A673 (cell line): Measurements from ENCODE around the gene TRAPPC12. TPM values are rescaled to one million over a fixed set of nuclear protein-coding genes. Genes with fewer than 3 reads are reported as not detected.

Source experiments
- BruUV-seq: library from RNA; stranded (reverse); fragments of 400-500 nt; replicated peaks from 2 replicates; lab custom pipeline; 2021; lab: Mats Ljungman, UMichigan
- CTCF ChIA-PET: fragments of 300-600 bp; sonication (Branson Sonifier 250); formaldehyde crosslinking; loops from one replicate; lab custom pipeline; 2022; ENCODE audit warnings: antibody characterized with exemption; lab: Charles Lee
- POLR2A ChIA-PET: fragments of 300-600 bp; sonication (Branson Sonifier 250); formaldehyde crosslinking; loops from one replicate; lab custom pipeline; 2022; ENCODE audit warnings: antibody characterized with exemption; ENCODE audit not compliant: low non-redundant PET; lab: Charles Lee
- DNase-seq: peaks from one replicate; pipeline ENCODE4 v3.0.0-alpha.2; 2015; ENCODE audit warnings: low spot score
- H3K27ac ChIP-seq: fragments of 200-600 bp; sonication (generic); 2 replicates; pipeline ENCODE4 v1.5.1; 2016; ENCODE audit warnings: mixed run types, low read depth, mild to moderate bottlenecking, mixed read lengths, antibody characterized with exemption, low read length; ENCODE audit not compliant: poor library complexity, severe bottlenecking
- H3K27me3 ChIP-seq: fragments of 200-600 bp; sonication (generic); replicated peaks from 2 replicates; pipeline ENCODE4 v1.6.1; 2017; ENCODE audit warnings: mixed run types, low read depth, mild to moderate bottlenecking, mixed read lengths, antibody characterized with exemption, low read length; ENCODE audit not compliant: insufficient read depth, poor library complexity
- H3K36me3 ChIP-seq: fragments of 200-600 bp; sonication (generic); 2 replicates; pipeline ENCODE4 v1.6.1; 2016; ENCODE audit warnings: mixed run types, mild to moderate bottlenecking, mixed read lengths, antibody characterized with exemption, low read length; ENCODE audit not compliant: insufficient read depth, poor library complexity, severe bottlenecking
- H3K4me1 ChIP-seq: fragments of 200-600 bp; sonication (generic); 2 replicates; pipeline ENCODE4 v1.6.1; 2017; ENCODE audit warnings: mixed run types, mild to moderate bottlenecking, mixed read lengths, antibody characterized with exemption, low read length; ENCODE audit not compliant: insufficient read depth, poor library complexity, severe bottlenecking
- H3K4me3 ChIP-seq: fragments of 200-600 bp; sonication (generic); 2 replicates; pipeline ENCODE4 v1.5.1; 2016; ENCODE audit warnings: low read depth, mixed run types, mild to moderate bottlenecking, mixed read lengths, low read length; ENCODE audit not compliant: poor library complexity, severe bottlenecking
- H3K9me3 ChIP-seq: fragments of 200-600 bp; sonication (generic); 2 replicates; pipeline ENCODE4 v1.6.1; 2016; ENCODE audit warnings: mixed run types, low read depth, mild to moderate bottlenecking, mixed read lengths, antibody characterized with exemption, low read length; ENCODE audit not compliant: poor library complexity, severe bottlenecking
- EZH2 ChIP-seq: fragments of 200-600 bp; sonication (generic); IDR thresholded peaks from 2 replicates; pipeline ENCODE4 v1.6.1; 2017; ENCODE audit warnings: borderline replicate concordance, low read depth, mild to moderate bottlenecking, mixed read lengths, antibody characterized with exemption, low read length; ENCODE audit not compliant: poor library complexity, severe bottlenecking
- intact Hi-C: fragments of 100-400 bp; cut with micrococcal nuclease; formaldehyde crosslinking; loops from one replicate; pipeline ENCODE4 v1.10.0; 2022; ENCODE audit not compliant: unreplicated experiment
- total RNA-seq: library from RNA; stranded (reverse); gene quantifications from 2 replicates; pipeline ENCODE4 v1.2.3, GENCODE V29; 2021
- TF ChIP-seq, protein P1 (sequence below): fragments of 300-800, 200-600 bp; sonication (generic); conservative IDR thresholded peaks from 2 replicates; pipeline ENCODE4 v1.5.1; 2017; ENCODE audit warnings: low read depth, mild to moderate bottlenecking, antibody characterized with exemption, low read length, moderate library complexity, mixed read lengths

The TRAPPC12 gene
- total RNA-seq, 1 experiment from 2014 or later = 94.4 TPM

DNA sequence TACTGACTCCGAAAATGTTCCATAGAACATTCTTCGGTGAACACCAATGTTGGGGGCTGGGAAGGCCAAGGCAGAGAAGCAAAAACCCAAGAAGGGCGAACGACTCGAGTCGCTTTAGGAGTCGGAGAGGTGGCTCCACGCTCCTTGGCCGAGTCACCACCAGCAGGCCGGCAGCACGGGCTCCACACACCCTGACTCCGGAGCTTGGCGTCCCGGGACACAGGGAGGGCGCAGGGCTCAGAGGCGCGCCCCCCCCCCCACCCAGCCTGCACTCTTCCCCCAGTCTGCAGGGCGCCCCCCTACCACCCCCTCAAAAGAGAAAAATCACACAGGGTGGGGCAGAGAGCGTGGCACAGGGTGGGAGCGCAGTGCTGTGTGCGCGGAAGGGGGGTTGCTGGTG is 147.4 kb downstream of the TRAPPC12 start:
- peaks cover 7% of the 10 kb centered on the region for H3K4me1 ChIP-seq
- ChIA-PET POLR2A (no interaction called here), CTCF (no interaction called here)
- no TSS peak for BruUV-seq
- no peak for DNase-seq
- TF ChIP-seq, protein P1, sequence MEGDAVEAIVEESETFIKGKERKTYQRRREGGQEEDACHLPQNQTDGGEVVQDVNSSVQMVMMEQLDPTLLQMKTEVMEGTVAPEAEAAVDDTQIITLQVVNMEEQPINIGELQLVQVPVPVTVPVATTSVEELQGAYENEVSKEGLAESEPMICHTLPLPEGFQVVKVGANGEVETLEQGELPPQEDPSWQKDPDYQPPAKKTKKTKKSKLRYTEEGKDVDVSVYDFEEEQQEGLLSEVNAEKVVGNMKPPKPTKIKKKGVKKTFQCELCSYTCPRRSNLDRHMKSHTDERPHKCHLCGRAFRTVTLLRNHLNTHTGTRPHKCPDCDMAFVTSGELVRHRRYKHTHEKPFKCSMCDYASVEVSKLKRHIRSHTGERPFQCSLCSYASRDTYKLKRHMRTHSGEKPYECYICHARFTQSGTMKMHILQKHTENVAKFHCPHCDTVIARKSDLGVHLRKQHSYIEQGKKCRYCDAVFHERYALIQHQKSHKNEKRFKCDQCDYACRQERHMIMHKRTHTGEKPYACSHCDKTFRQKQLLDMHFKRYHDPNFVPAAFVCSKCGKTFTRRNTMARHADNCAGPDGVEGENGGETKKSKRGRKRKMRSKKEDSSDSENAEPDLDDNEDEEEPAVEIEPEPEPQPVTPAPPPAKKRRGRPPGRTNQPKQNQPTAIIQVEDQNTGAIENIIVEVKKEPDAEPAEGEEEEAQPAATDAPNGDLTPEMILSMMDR = no peak
- TF ChIP-seq EZH2 = no peak
- H3K27me3 ChIP-seq = no peaks in the 10 kb centered on the region
- H3K27ac ChIP-seq = no peak overlapping the region
- no peaks in the 10 kb centered on the region for H3K36me3 ChIP-seq
- no peak overlapping the region for H3K4me3 ChIP-seq
- intact Hi-C loops = no loop called here
- no peaks in the 10 kb centered on the region for H3K9me3 ChIP-seq

DNA sequence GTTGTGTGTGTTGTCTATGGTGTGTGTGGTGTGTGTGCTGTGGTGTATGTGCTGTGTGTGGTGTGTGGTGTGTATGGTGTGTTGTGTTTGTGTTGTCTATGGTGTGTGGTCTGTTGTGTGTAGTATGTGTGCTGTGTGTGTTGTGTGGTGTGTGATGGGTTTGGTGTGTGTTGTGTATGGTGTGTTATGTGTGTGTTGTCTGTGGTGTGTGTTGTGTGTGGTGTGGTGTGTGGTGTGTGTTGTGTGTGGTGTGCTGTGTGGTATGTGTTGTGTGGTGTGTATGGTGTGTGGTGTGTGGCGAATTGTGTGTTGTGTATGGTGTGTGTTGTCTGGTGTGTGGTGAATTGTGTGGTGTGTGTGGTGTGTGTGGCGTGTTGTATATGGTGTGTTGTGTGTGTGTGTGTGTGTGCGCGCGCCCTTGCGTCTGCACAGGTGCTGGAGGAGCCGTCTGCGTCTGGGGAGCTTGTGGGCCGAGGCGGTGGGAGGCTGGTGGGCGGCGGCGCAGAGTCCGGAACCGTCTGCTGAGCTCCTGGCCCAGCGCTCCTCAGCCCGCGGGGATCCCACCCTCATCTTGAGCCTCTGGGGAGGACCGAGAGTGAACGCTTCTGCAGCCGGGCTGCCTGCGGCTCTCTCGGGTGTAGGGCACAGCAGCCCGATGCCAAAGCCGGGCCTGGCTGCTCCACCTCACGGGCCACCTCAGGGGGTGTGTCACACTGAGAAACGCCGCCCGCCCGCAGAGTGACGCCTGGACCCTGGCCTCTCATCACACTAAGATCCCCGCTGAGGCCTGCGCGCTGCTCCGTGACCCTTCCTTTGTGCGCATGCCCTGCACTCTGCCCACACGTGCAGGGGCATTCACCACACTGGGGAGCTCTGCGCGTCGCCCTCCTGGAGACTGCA is 148.6 kb downstream of the TRAPPC12 start:
- TF ChIP-seq EZH2 = no peak
- TF ChIP-seq, protein P1 = no peak
- Histone ChIP-seq H3K36me3 (no peaks in the 10 kb centered on the region), H3K4me1 (peaks cover 7% of the 10 kb centered on the region), H3K9me3 (no peaks in the 10 kb centered on the region), H3K27ac (no peak overlapping the region), H3K27me3 (no peaks in the 10 kb centered on the region), H3K4me3 (no peak overlapping the region)
- no peak for DNase-seq
- intact Hi-C loops = no loop called here
- ChIA-PET CTCF (interaction anchor here (0.6 kb wide), 1 partner anchor 10 kb away, joined by 3 read pairs; no protein-coding TSS in a partner anchor), POLR2A (interaction anchor here (0.6 kb wide), 1 partner anchor 1226 kb away, joined by 4 read pairs; no protein-coding TSS in a partner anchor)
- BruUV-seq = no TSS peak

Other genes starting within 250 kb of the TRAPPC12 start
- gene EIPR1, start 1.9 kb upstream of the TRAPPC12 start, total RNA-seq = 37.0 and 41.7 TPM in 2 replicates
- 52.4 and 68.3 TPM in 2 replicates for gene ADI1, start 139.8 kb downstream of the TRAPPC12 start, total RNA-seq
- 45.3 and 48.3 TPM in 2 replicates for gene RNASEH1, start 178.6 kb downstream of the TRAPPC12 start, total RNA-seq
- 1,383 and 1,475 TPM in 2 replicates for gene RPS7, start 195.6 kb downstream of the TRAPPC12 start, total RNA-seq
- gene COLEC11, start 215.4 kb downstream of the TRAPPC12 start, total RNA-seq = 0.63 and 0.77 TPM in 2 replicates